ENCODE measurements around the gene EEPD1. TPM values are rescaled to one million over a fixed set of nuclear protein-coding genes. Genes with fewer than 3 reads are reported as not detected.
"Not testable (repeated sequence)": the region's sequence is repeated elsewhere in the genome, so short reads cannot be mapped to it uniquely, and the experiment has no call there.

Gene EEPD1
- total RNA-seq, 1 donor from 2014 or later = 9.8 TPM

DNA sequence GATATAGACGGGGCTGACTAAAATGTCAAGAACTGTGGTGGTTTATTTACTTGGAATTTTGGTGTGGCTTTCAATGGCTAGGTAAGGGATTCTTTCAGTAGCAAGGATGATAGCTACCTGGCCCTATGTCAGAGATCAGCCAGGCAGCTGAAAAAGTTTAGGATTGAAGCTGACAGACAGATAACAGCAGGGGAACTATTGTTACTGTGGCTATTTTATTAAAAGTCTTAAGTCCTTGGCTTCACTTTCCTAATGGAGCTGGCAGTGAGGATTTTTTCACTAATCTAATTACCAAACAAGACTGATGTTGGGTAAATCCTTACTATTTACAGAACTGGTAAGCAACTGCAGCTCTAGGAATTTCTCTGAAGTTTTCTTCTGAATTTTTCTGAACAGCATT lies 164.2 kb downstream of the EEPD1 start:
- TF ChIP-seq POLR2AphosphoS5 (IDR thresholded peaks at IDR 0.05; ENCODE audit: insufficient read depth in 1 of 2, low read depth in 1 of 2) (no peak), POLR2A (IDR thresholded peaks at IDR 0.05) (no peak)
- TF ChIP-seq, protein P1, sequence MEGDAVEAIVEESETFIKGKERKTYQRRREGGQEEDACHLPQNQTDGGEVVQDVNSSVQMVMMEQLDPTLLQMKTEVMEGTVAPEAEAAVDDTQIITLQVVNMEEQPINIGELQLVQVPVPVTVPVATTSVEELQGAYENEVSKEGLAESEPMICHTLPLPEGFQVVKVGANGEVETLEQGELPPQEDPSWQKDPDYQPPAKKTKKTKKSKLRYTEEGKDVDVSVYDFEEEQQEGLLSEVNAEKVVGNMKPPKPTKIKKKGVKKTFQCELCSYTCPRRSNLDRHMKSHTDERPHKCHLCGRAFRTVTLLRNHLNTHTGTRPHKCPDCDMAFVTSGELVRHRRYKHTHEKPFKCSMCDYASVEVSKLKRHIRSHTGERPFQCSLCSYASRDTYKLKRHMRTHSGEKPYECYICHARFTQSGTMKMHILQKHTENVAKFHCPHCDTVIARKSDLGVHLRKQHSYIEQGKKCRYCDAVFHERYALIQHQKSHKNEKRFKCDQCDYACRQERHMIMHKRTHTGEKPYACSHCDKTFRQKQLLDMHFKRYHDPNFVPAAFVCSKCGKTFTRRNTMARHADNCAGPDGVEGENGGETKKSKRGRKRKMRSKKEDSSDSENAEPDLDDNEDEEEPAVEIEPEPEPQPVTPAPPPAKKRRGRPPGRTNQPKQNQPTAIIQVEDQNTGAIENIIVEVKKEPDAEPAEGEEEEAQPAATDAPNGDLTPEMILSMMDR (IDR thresholded peaks at IDR 0.05) = no peak
- H3K4me3 ChIP-seq = no peak overlapping the region
- H3K36me3 ChIP-seq = no peaks in the 10 kb centered on the region
- H3K4me1 ChIP-seq = no peaks in the 10 kb centered on the region
- intact Hi-C loops (cut with DNase I) = no loop called here
- H3K27me3 ChIP-seq = no peaks in the 10 kb centered on the region
- H3K9me3 ChIP-seq = no peaks in the 10 kb centered on the region
- no peak overlapping the region for H3K27ac ChIP-seq
- DNase-seq (ENCODE audit: extremely low spot score in 2 of 2) = no peak

DNA sequence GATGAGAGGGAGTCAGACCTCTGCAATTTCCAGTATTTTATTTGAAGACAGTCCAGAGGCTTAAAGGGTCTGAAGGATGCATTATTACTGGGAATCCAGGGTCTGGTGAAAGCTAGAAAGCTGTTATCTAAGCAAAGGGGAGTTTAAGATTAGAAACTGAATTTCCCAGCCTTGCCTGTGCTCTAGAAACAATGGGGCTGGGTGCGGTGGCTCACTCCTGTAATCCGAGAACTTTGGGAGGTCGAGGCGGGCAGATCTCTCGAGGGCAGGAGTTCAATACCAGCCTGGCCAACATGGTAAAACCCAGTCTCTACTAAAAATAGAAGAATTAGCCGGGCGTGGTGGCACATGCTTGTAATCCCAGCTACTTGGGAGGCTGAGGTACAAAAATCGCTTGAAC lies 165.1 kb downstream of the EEPD1 start:
- intact Hi-C loops (cut with DNase I) = loop anchor here (2.0 kb wide), 1 partner anchor 329 kb away; no protein-coding TSS in a partner anchor
- Histone ChIP-seq H3K4me3 (no peak overlapping the region), H3K36me3 (no peaks in the 10 kb centered on the region), H3K4me1 (no peaks in the 10 kb centered on the region), H3K27ac (no peak overlapping the region), H3K27me3 (no peaks in the 10 kb centered on the region), H3K9me3 (no peaks in the 10 kb centered on the region)
- no peak for DNase-seq (ENCODE audit: extremely low spot score in 2 of 2)
- TF ChIP-seq POLR2AphosphoS5 (IDR thresholded peaks at IDR 0.05; ENCODE audit: insufficient read depth in 1 of 2, low read depth in 1 of 2) (no peak), POLR2A (IDR thresholded peaks at IDR 0.05) (no peak)
- TF ChIP-seq, protein P1 (IDR thresholded peaks at IDR 0.05) = no peak

DNA sequence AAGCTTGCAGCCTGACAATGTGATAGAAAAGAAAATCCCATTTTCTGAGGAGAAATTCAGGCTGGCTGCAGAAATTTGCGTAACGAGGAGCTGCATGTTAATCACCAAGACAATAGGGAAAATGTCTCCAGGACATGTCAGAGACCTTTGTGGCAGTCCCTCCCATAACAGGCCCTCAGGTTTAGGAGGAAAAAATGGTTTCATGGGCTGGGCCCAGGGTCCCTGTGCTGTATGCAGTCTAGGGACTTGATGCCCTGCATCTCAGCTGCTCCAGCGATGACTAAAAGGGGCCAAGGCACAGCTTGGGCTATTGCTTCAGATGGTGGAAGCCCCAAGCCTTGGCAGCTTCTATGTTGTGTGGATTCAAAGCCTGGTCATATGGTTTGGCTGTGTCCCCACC lies 168.2 kb downstream of the EEPD1 start:
- H3K4me3 ChIP-seq; H3K27me3 ChIP-seq; intact Hi-C loops (cut with DNase I); H3K4me1 ChIP-seq; H3K27ac ChIP-seq; H3K36me3 ChIP-seq; DNase-seq (ENCODE audit: extremely low spot score in 2 of 2); H3K9me3 ChIP-seq: not testable (repeated sequence)

GRCh38 chr7:36336390-36336789 lies 183.3 kb downstream of the EEPD1 start:
- no peaks in the 10 kb centered on the region for H3K36me3 ChIP-seq
- H3K4me1 ChIP-seq = no peaks in the 10 kb centered on the region
- intact Hi-C loops (cut with DNase I) = no loop called here
- H3K27ac ChIP-seq = no peak overlapping the region
- no peak overlapping the region for H3K4me3 ChIP-seq
- no peak for DNase-seq (ENCODE audit: extremely low spot score in 2 of 2)
- TF ChIP-seq POLR2AphosphoS5 (IDR thresholded peaks at IDR 0.05; ENCODE audit: insufficient read depth in 1 of 2, low read depth in 1 of 2) (no peak), POLR2A (IDR thresholded peaks at IDR 0.05) (no peak)
- TF ChIP-seq, protein P1 (IDR thresholded peaks at IDR 0.05) = no peak
- no peaks in the 10 kb centered on the region for H3K27me3 ChIP-seq
- H3K9me3 ChIP-seq = no peaks in the 10 kb centered on the region

GRCh38 chr7:36338256-36338655 lies 185.2 kb downstream of the EEPD1 start:
- Histone ChIP-seq H3K27ac (no peak overlapping the region), H3K36me3 (no peaks in the 10 kb centered on the region), H3K4me1 (no peaks in the 10 kb centered on the region), H3K9me3 (no peaks in the 10 kb centered on the region), H3K27me3 (no peaks in the 10 kb centered on the region), H3K4me3 (no peak overlapping the region)
- TF ChIP-seq POLR2AphosphoS5 (IDR thresholded peaks at IDR 0.05; ENCODE audit: insufficient read depth in 1 of 2, low read depth in 1 of 2) (no peak), POLR2A (IDR thresholded peaks at IDR 0.05) (no peak)
- TF ChIP-seq, protein P1 (IDR thresholded peaks at IDR 0.05) = no peak
- no peak for DNase-seq (ENCODE audit: extremely low spot score in 2 of 2)
- intact Hi-C loops (cut with DNase I) = no loop called here

- Histone ChIP-seq H3K27ac (no peak overlapping the region), H3K36me3 (no peaks in the 10 kb centered on the region), H3K4me3 (no peak overlapping the region), H3K9me3 (no peaks in the 10 kb centered on the region), H3K27me3 (no peaks in the 10 kb centered on the region), H3K4me1 (no peaks in the 10 kb centered on the region)
- intact Hi-C loops (cut with DNase I) = no loop called here
- no peak for DNase-seq (ENCODE audit: extremely low spot score in 2 of 2)
- TF ChIP-seq, protein P1 (IDR thresholded peaks at IDR 0.05) = no peak
- TF ChIP-seq POLR2AphosphoS5 (IDR thresholded peaks at IDR 0.05; ENCODE audit: insufficient read depth in 1 of 2, low read depth in 1 of 2) (no peak), POLR2A (IDR thresholded peaks at IDR 0.05) (no peak)
Measured at GRCh38 chr7:36343548-36343947, 190.5 kb downstream of the EEPD1 start.
